ENCODE results near the gene ADGRF1. TPM values are rescaled to one million over a fixed set of nuclear protein-coding genes. Genes with fewer than 3 reads are reported as not detected.
"Not testable (repeated sequence)": the region's sequence is repeated elsewhere in the genome, so short reads cannot be mapped to it uniquely, and the experiment has no call there.

ADGRF1 gene
- total RNA-seq, 2 experiments from 2014 or later, result not detected

GRCh38 chr6:46996860-46997641, 45.1 kb downstream of the ADGRF1 start:
- CTCF ChIA-PET, result no interaction called here
- ATAC-seq, result no peak
- H3K4me1 Mint-ChIP-seq, result no peaks in the 10 kb centered on the region
- no peak overlapping the region for H3K27ac Mint-ChIP-seq
- no peaks in the 10 kb centered on the region for H3K9me3 Mint-ChIP-seq (ENCODE audit: low read depth)
- H3K27me3 Mint-ChIP-seq, result peaks cover 4% of the 10 kb centered on the region
- DNase-seq, result no peak
- H3K36me3 Mint-ChIP-seq, result no peaks in the 10 kb centered on the region
- no peak overlapping the region for H3K4me3 Mint-ChIP-seq

GRCh38 chr6:46994933-46995332, 47.2 kb downstream of the ADGRF1 start:
- Mint-ChIP-seq H3K27me3 (peaks cover 6% of the 10 kb centered on the region), H3K4me1 (no peaks in the 10 kb centered on the region), H3K4me3 (no peak overlapping the region), H3K9me3 (ENCODE audit: low read depth) (no peaks in the 10 kb centered on the region), H3K36me3 (no peaks in the 10 kb centered on the region), H3K27ac (no peak overlapping the region)
- no peak for ATAC-seq
- no peak for DNase-seq
- CTCF ChIA-PET, result no interaction called here

GRCh38 chr6:46993846-46994245, 48.3 kb downstream of the ADGRF1 start:
- Mint-ChIP-seq H3K4me1 (no peaks in the 10 kb centered on the region), H3K36me3 (no peaks in the 10 kb centered on the region), H3K27me3 (peaks cover 6% of the 10 kb centered on the region), H3K9me3 (ENCODE audit: low read depth) (no peaks in the 10 kb centered on the region), H3K4me3 (no peak overlapping the region), H3K27ac (no peak overlapping the region)
- no peak for ATAC-seq
- CTCF ChIA-PET, result no interaction called here
- DNase-seq, result no peak

- H3K27ac Mint-ChIP-seq; DNase-seq; H3K4me3 Mint-ChIP-seq; H3K9me3 Mint-ChIP-seq (ENCODE audit: low read depth); CTCF ChIA-PET; H3K36me3 Mint-ChIP-seq; ATAC-seq; H3K27me3 Mint-ChIP-seq; H3K4me1 Mint-ChIP-seq: not testable (repeated sequence)
These were observed 49.7 kb downstream of the ADGRF1 start for GRCh38 chr6:46992391-46992790.

GRCh38 chr6:46990818-46991510, 51.2 kb downstream of the ADGRF1 start:
- H3K4me3 Mint-ChIP-seq; ATAC-seq; CTCF ChIA-PET; H3K9me3 Mint-ChIP-seq (ENCODE audit: low read depth); DNase-seq; H3K4me1 Mint-ChIP-seq; H3K36me3 Mint-ChIP-seq; H3K27me3 Mint-ChIP-seq; H3K27ac Mint-ChIP-seq: not testable (repeated sequence)

- Mint-ChIP-seq H3K27ac (no peak overlapping the region), H3K4me1 (no peaks in the 10 kb centered on the region), H3K36me3 (no peaks in the 10 kb centered on the region), H3K27me3 (peaks cover 2% of the 10 kb centered on the region), H3K9me3 (ENCODE audit: low read depth) (no peaks in the 10 kb centered on the region), H3K4me3 (no peak overlapping the region)
- ATAC-seq, result no peak
- DNase-seq, result no peak
- CTCF ChIA-PET, result no interaction called here
These were observed 52.0 kb downstream of the ADGRF1 start for GRCh38 chr6:46990031-46990644.

GRCh38 chr6:46989398-46989797, 52.7 kb downstream of the ADGRF1 start:
- Mint-ChIP-seq H3K36me3 (no peaks in the 10 kb centered on the region), H3K9me3 (ENCODE audit: low read depth) (no peaks in the 10 kb centered on the region), H3K4me3 (no peak overlapping the region), H3K4me1 (no peaks in the 10 kb centered on the region), H3K27ac (no peak overlapping the region), H3K27me3 (peaks cover 2% of the 10 kb centered on the region)
- no peak for ATAC-seq
- no peak for DNase-seq
- CTCF ChIA-PET, result no interaction called here

- Mint-ChIP-seq H3K9me3 (ENCODE audit: low read depth) (no peaks in the 10 kb centered on the region), H3K27me3 (peaks cover 2% of the 10 kb centered on the region), H3K27ac (no peak overlapping the region), H3K4me3 (no peak overlapping the region), H3K4me1 (no peaks in the 10 kb centered on the region), H3K36me3 (no peaks in the 10 kb centered on the region)
- DNase-seq (no peak), ATAC-seq (no peak)
- CTCF ChIA-PET, result no interaction called here
These were observed 56.2 kb downstream of the ADGRF1 start for GRCh38 chr6:46985943-46986342.

- ATAC-seq (no peak), DNase-seq (no peak)
- Mint-ChIP-seq H3K36me3 (no peaks in the 10 kb centered on the region), H3K4me3 (no peak overlapping the region), H3K27ac (no peak overlapping the region), H3K27me3 (no peaks in the 10 kb centered on the region), H3K4me1 (no peaks in the 10 kb centered on the region), H3K9me3 (ENCODE audit: low read depth) (no peaks in the 10 kb centered on the region)
- CTCF ChIA-PET, result no interaction called here
These were observed 59.1 kb downstream of the ADGRF1 start for GRCh38 chr6:46983007-46983411.

- CTCF ChIA-PET, result no interaction called here
- no peaks in the 10 kb centered on the region for H3K4me1 Mint-ChIP-seq
- no peaks in the 10 kb centered on the region for H3K36me3 Mint-ChIP-seq
- no peak for ATAC-seq
- H3K4me3 Mint-ChIP-seq, result no peak overlapping the region
- peaks cover 3% of the 10 kb centered on the region for H3K27me3 Mint-ChIP-seq
- no peak for DNase-seq
- H3K9me3 Mint-ChIP-seq (ENCODE audit: low read depth), result no peaks in the 10 kb centered on the region
- no peak overlapping the region for H3K27ac Mint-ChIP-seq
These were observed 62.9 kb downstream of the ADGRF1 start for GRCh38 chr6:46979206-46979605.

- CTCF ChIA-PET, result no interaction called here
- Mint-ChIP-seq H3K27ac (no peak overlapping the region), H3K36me3 (no peaks in the 10 kb centered on the region), H3K9me3 (ENCODE audit: low read depth) (no peaks in the 10 kb centered on the region), H3K27me3 (peaks cover 5% of the 10 kb centered on the region), H3K4me3 (no peak overlapping the region), H3K4me1 (no peaks in the 10 kb centered on the region)
- DNase-seq, result no peak
- no peak for ATAC-seq
These were observed 67.3 kb downstream of the ADGRF1 start for GRCh38 chr6:46974786-46975185.

GRCh38 chr6:46973029-46973428, 69.1 kb downstream of the ADGRF1 start:
- Mint-ChIP-seq H3K4me3 (no peak overlapping the region), H3K9me3 (ENCODE audit: low read depth) (no peaks in the 10 kb centered on the region), H3K36me3 (no peaks in the 10 kb centered on the region), H3K4me1 (no peaks in the 10 kb centered on the region), H3K27me3 (peaks cover 5% of the 10 kb centered on the region), H3K27ac (no peak overlapping the region)
- DNase-seq (no peak), ATAC-seq (no peak)
- CTCF ChIA-PET, result no interaction called here

- CTCF ChIA-PET, result no interaction called here
- Mint-ChIP-seq H3K36me3 (no peaks in the 10 kb centered on the region), H3K9me3 (ENCODE audit: low read depth) (no peaks in the 10 kb centered on the region), H3K4me1 (no peaks in the 10 kb centered on the region), H3K4me3 (no peak overlapping the region), H3K27ac (no peak overlapping the region), H3K27me3 (peaks cover 5% of the 10 kb centered on the region)
- ATAC-seq (no peak), DNase-seq (no peak)
These were observed 69.6 kb downstream of the ADGRF1 start for GRCh38 chr6:46972531-46972930.

GRCh38 chr6:46969206-46969605, 72.9 kb downstream of the ADGRF1 start:
- ATAC-seq, result no peak
- CTCF ChIA-PET, result no interaction called here
- H3K27me3 Mint-ChIP-seq, result peaks cover 3% of the 10 kb centered on the region

More at GRCh38 chr6:46969206-46969605, 72.9 kb downstream of the ADGRF1 start:
- no peak overlapping the region for H3K4me3 Mint-ChIP-seq
- H3K36me3 Mint-ChIP-seq, result no peaks in the 10 kb centered on the region
- no peaks in the 10 kb centered on the region for H3K4me1 Mint-ChIP-seq
- no peak overlapping the region for H3K27ac Mint-ChIP-seq
- no peak for DNase-seq
- no peaks in the 10 kb centered on the region for H3K9me3 Mint-ChIP-seq (ENCODE audit: low read depth)

Data from activated CD8-positive, alpha-beta memory T cell treated with anti-CD3 and anti-CD28 coated beads, Interleukin-2, amount 10 ng/mL, durations not matched to agents 7 days and 5 days (primary cell).